GM23338 (cell line): ENCODE data around the gene MARCHF9. TPM values are rescaled to one million over a fixed set of nuclear protein-coding genes. Genes with fewer than 3 reads are reported as not detected.
A peak's percentile ranks its signal among the peaks of the same experiment; 100 is the strongest.

Experiments used
- ATAC-seq: fragments of 200-7000 bp; cut with Tn5 transposase; 3 replicates; pipeline ENCODE4 v1.9.1; 2020
- DNase-seq: peaks from one replicate; pipeline ENCODE4 v3.0.0-alpha.2; 2015; ENCODE audit warnings: low spot score
- H2AFZ ChIP-seq: fragments of 200-600 bp; sonication (generic); 2 replicates; pipeline ENCODE4 v1.8.0; 2016; ENCODE audit warnings: antibody characterized with exemption, mild to moderate bottlenecking, moderate library complexity
- H3F3A ChIP-seq: fragments of 200-600 bp; sonication (generic); replicated peaks from 2 replicates; pipeline ENCODE4 v1.8.0; 2017; ENCODE audit warnings: antibody characterized with exemption, mixed run types, low read depth
- H3K27ac ChIP-seq: fragments of 200-600 bp; sonication (generic); 2 replicates; pipeline ENCODE4 v1.6.1; 2016; ENCODE audit warnings: low read depth
- H3K27me3 ChIP-seq: fragments of 200-600 bp; sonication (generic); 2 replicates; pipeline ENCODE4 v1.8.0; 2016; ENCODE audit warnings: mild to moderate bottlenecking, mixed run types, moderate library complexity; ENCODE audit not compliant: insufficient read depth
- H3K36me3 ChIP-seq: fragments of 200-600 bp; sonication (generic); 2 replicates; pipeline ENCODE4 v1.8.0; 2016; ENCODE audit warnings: mild to moderate bottlenecking; ENCODE audit not compliant: insufficient read depth
- H3K4me1 ChIP-seq: fragments of 200-600 bp; sonication (generic); 2 replicates; pipeline ENCODE4 v1.8.0; 2016; ENCODE audit warnings: mild to moderate bottlenecking, moderate library complexity; ENCODE audit not compliant: insufficient read depth
- H3K4me2 ChIP-seq: fragments of 200-600 bp; sonication (generic); 2 replicates; pipeline ENCODE4 v1.7.1; 2017; ENCODE audit warnings: mixed run types
- H3K4me3 ChIP-seq: fragments of 200-600 bp; sonication (generic); 2 replicates; pipeline ENCODE4 v1.6.1; 2016; ENCODE audit warnings: mixed run types
- H3K79me2 ChIP-seq: fragments of 200-600 bp; sonication (generic); replicated peaks from 2 replicates; pipeline ENCODE4 v1.8.0; 2017; ENCODE audit warnings: mild to moderate bottlenecking; ENCODE audit not compliant: insufficient read depth
- H3K9me2 ChIP-seq: fragments of 200-600 bp; sonication (generic); 2 replicates; pipeline ENCODE4 v1.8.0; 2017; ENCODE audit not compliant: insufficient read depth
- H4K20me1 ChIP-seq: fragments of 200-600 bp; sonication (generic); replicated peaks from 2 replicates; pipeline ENCODE4 v1.8.0; 2017; ENCODE audit warnings: mild to moderate bottlenecking; ENCODE audit not compliant: insufficient read depth
- H3K27ac Mint-ChIP-seq: 2 replicates; pipeline ENCODE4 v1.8.0; 2020; ENCODE audit warnings: inconsistent platforms, mild to moderate bottlenecking, moderate library complexity, mixed read lengths
- H3K27me3 Mint-ChIP-seq: 3 replicates; pipeline ENCODE4 v1.8.0; 2022; ENCODE audit warnings: low read depth, mild to moderate bottlenecking, moderate library complexity, mixed read lengths, inconsistent platforms; ENCODE audit not compliant: insufficient read depth, poor library complexity
- H3K36me3 Mint-ChIP-seq: 3 replicates; pipeline ENCODE4 v1.8.0; 2021; ENCODE audit warnings: low read depth, mild to moderate bottlenecking, inconsistent platforms, moderate library complexity, mixed read lengths
- H3K4me1 Mint-ChIP-seq: 3 replicates; pipeline ENCODE4 v1.8.0; 2020; ENCODE audit warnings: mild to moderate bottlenecking, inconsistent platforms, mixed read lengths
- H3K4me3 Mint-ChIP-seq: 3 replicates; pipeline ENCODE4 v1.8.0; 2021; ENCODE audit warnings: moderate library complexity, mild to moderate bottlenecking, inconsistent platforms, mixed read lengths
- H3K9me3 Mint-ChIP-seq: 3 replicates; pipeline ENCODE4 v1.8.0; 2020; ENCODE audit warnings: moderate library complexity, mild to moderate bottlenecking, inconsistent platforms, mixed read lengths
- CREB1 ChIP-seq: fragments of 250-450 bp; sonication (Bioruptor Pico); IDR thresholded peaks from 2 replicates; pipeline ENCODE4 v1.5.0; 2020; ENCODE audit warnings: low read depth, mild to moderate bottlenecking, moderate library complexity
- CTCF ChIP-seq, 2 experiments: fragments of 200-600 bp in 1 of 2; sonication (generic) in 1 of 2; conservative IDR thresholded peaks; 2 replicates each; pipeline versions ENCODE4 v1.5.1 to v1.6.1; 2016 to 2017; ENCODE audit warnings: antibody characterized with exemption in 2 of 2, low read depth in 2 of 2, mild to moderate bottlenecking in 2 of 2, moderate library complexity in 1 of 2
- ETS1 ChIP-seq: IDR thresholded peaks from 2 replicates; pipeline ENCODE4 v1.6.1; 2016; ENCODE audit warnings: antibody characterized with exemption
- EZH2 ChIP-seq: fragments of 200-600 bp; sonication (generic); IDR thresholded peaks from one replicate; pipeline ENCODE4 v1.8.0; 2017; ENCODE audit warnings: antibody characterized with exemption, mild to moderate bottlenecking, low read depth; ENCODE audit not compliant: unreplicated experiment
- POLR2AphosphoS5 ChIP-seq: IDR thresholded peaks from 2 replicates; pipeline ENCODE4 v1.6.1; 2016; ENCODE audit warnings: antibody characterized with exemption, low read depth
- REST ChIP-seq: IDR thresholded peaks from one replicate; pipeline ENCODE4 v1.6.1; 2018; ENCODE audit warnings: antibody characterized with exemption; ENCODE audit not compliant: unreplicated experiment
- ZNF114 ChIP-seq: fragments of 250-450 bp; sonication (Bioruptor Pico); IDR thresholded peaks from 2 replicates; pipeline ENCODE4 v1.5.0; 2020; ENCODE audit warnings: mild to moderate bottlenecking, moderate library complexity
- polyA plus RNA-seq: library from polyadenylated mRNA; unstranded; fragments of >200 nt; fragmentation: Nextera tagmentation; extraction: Ambion mirVana; gene quantifications from 2 replicates; pipeline ENCODE4 v1.2.1, GENCODE V29; 2016
- total RNA-seq: library from RNA; depleted of rRNA; stranded (reverse); fragments of >200 nt; shearing (Covaris generic); gene quantifications from 2 replicates; pipeline ENCODE4 v1.2.3, GENCODE V29; 2014

The MARCHF9 gene
- total and polyA plus RNA-seq, 2 experiments from 2014 or later = 2.9 to 3.3 TPM

- peak within 1 kb of the TSS; percentile 97 for H3K27ac Mint-ChIP-seq
- ATAC-seq = peak; percentile 92
- Histone ChIP-seq H3F3A (no peaks in the 10 kb centered on the region), H3K4me1 (peaks cover 5% of the 10 kb centered on the region; the same call in 1 of the 2 replicates), H3K4me3 (peak within 1 kb of the TSS; percentile 100), H3K4me2 (peak within 1 kb of the TSS; percentile 98), H2AFZ (peak within 1 kb of the TSS; percentile 73), H3K9me2 (no peaks in the 10 kb centered on the region), H4K20me1 (peaks cover 7% of the 10 kb centered on the region), H3K79me2 (peaks cover 18% of the 10 kb centered on the region), H3K27me3 (no peaks in the 10 kb centered on the region), H3K36me3 (peaks cover 20% of the 10 kb centered on the region; the same call in 1 of the 2 replicates), H3K27ac (0 out of 2 replicates have a peak within 1 kb of the TSS, but pooled peaks have one; percentile 65)
- H3K27me3 Mint-ChIP-seq = peaks cover 5% of the 10 kb centered on the region
- H3K4me3 Mint-ChIP-seq = peak within 1 kb of the TSS; percentile 100
- peak; percentile 19 for TF ChIP-seq REST
- peak; percentile 80 to 91 for TF ChIP-seq CTCF (conservative IDR thresholded peaks at IDR 0.05; ENCODE audit: low read depth in 2 of 2)
- TF ChIP-seq ETS1 = peak; percentile 75
- peak; percentile 86 for TF ChIP-seq CREB1
- no peak for TF ChIP-seq EZH2
- peak; percentile 91 for TF ChIP-seq POLR2AphosphoS5
- no peak for TF ChIP-seq ZNF114 (CRISPR knock-in tag)
- peaks cover 29% of the 10 kb centered on the region for H3K36me3 Mint-ChIP-seq
- H3K4me1 Mint-ChIP-seq = peaks cover 4% of the 10 kb centered on the region; the same call in 1 of the 3 replicates
- no peaks in the 10 kb centered on the region for H3K9me3 Mint-ChIP-seq
- peak; percentile 99 for DNase-seq
These were observed 27.9 kb downstream of the MARCHF9 start, which contains the start of gene TSFM for GRCh38 chr12:57782608-57783465. TSS of gene TSFM (plus strand) at chr12:57782787. CDS start at chr12:57782802, 15 bp downstream.
